ENCODE measurements around the gene DNAJB11. TPM values are rescaled to one million over a fixed set of nuclear protein-coding genes. Genes with fewer than 3 reads are reported as not detected.

Gene DNAJB11
- total and polyA plus RNA-seq, 2 donors = 42.8 to 49.1 TPM

DNA sequence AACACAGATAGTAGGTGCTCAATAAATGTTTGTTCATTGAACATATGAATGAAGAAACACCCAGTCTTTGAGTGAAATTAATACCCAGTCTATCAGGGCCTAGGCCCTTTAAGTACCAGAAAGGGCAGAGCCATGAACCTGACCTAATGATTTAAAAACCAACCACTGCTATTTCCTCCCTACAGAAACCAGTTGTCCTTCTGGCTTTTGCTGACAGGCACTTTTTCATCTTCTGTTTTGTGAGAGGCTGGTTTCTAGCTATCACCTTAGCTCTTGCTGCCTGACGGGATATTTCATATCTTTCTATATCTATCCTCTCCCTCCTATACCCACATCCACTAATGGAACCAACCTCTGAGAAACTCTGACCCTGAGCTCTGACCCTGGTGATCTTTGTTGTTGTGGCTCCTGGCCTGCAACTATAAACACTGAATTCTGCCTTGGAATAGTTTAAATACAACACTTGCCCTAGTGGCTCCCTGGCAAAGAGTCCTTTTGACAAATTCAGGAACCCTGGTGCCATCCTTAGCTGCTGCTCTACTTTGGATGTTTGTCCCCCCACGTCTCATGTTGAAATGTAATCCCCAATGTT, 38.2 kb downstream of the DNAJB11 start:
- no peak for DNase-seq (ENCODE audit: low read depth in 6 of 9, low spot score in 9 of 9)
- H3K27ac ChIP-seq (ENCODE audit: low read depth in 1 of 2, low read length in 1 of 2) = no peak overlapping the region
- no peaks in the 10 kb centered on the region for H3K36me3 ChIP-seq (ENCODE audit: control insufficient read depth in 2 of 2, insufficient read depth in 2 of 2, low read length in 1 of 2)
- H3K9me3 ChIP-seq (ENCODE audit: control insufficient read depth in 2 of 2, insufficient read depth in 1 of 2, low read length in 1 of 2) = no peaks in the 10 kb centered on the region
- H3K4me3 ChIP-seq (ENCODE audit: low read length in 2 of 2) = no peak overlapping the region
- no peaks in the 10 kb centered on the region for H3K4me1 ChIP-seq (ENCODE audit: control insufficient read depth in 2 of 2, insufficient read depth in 2 of 2, low read length in 2 of 2)
- WGBS = 94% methylated on average over 2 of the region's 2 CpGs
- peaks cover 0 to 10% of the 10 kb centered on the region in 2 donors for H3K27me3 ChIP-seq (ENCODE audit: control insufficient read depth in 2 of 2, insufficient read depth in 1 of 2, low read length in 1 of 2)

DNA sequence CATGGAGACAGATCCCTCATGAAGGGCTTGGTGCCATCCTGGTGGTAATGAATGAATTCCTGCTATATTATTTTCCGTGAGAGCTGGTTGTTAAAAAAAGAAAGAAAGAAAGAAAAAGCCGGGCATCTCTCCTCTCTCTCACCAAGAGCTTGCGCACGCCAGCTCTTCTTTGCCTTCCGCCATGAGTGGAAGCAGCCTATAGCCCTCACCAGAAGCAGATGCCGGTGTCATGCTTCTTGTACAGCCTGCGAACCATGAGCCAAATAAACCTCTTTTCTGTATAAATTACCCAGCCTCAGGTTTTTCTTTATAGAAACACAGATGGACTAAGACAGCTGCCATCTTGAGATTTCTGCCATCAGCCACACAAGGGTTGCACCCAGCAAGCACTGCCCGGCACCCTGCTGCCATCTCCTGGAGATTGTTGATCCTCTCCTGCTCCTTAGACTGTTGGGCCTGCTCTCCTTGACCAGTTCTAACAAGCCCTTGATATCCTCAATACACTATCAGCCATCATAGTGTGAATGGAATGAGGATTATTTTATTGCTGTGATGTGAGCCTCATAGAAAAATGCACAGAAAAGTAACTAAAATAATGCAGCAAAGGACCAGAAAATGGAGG, 38.8 kb downstream of the DNAJB11 start:
- Histone ChIP-seq H3K9me3 (ENCODE audit: control insufficient read depth in 2 of 2, insufficient read depth in 1 of 2, low read length in 1 of 2) (no peaks in the 10 kb centered on the region), H3K4me1 (ENCODE audit: control insufficient read depth in 2 of 2, insufficient read depth in 2 of 2, low read length in 2 of 2) (no peaks in the 10 kb centered on the region), H3K4me3 (ENCODE audit: low read length in 2 of 2) (no peak overlapping the region), H3K27ac (ENCODE audit: low read depth in 1 of 2, low read length in 1 of 2) (no peak overlapping the region), H3K36me3 (ENCODE audit: control insufficient read depth in 2 of 2, insufficient read depth in 2 of 2, low read length in 1 of 2) (no peaks in the 10 kb centered on the region), H3K27me3 (ENCODE audit: control insufficient read depth in 2 of 2, insufficient read depth in 1 of 2, low read length in 1 of 2) (peaks cover 0 to 14% of the 10 kb centered on the region in 2 donors)
- no peak for DNase-seq (ENCODE audit: low read depth in 6 of 9, low spot score in 9 of 9)
- over 99% methylated on average over 8 of the region's 8 CpGs for WGBS

DNA sequence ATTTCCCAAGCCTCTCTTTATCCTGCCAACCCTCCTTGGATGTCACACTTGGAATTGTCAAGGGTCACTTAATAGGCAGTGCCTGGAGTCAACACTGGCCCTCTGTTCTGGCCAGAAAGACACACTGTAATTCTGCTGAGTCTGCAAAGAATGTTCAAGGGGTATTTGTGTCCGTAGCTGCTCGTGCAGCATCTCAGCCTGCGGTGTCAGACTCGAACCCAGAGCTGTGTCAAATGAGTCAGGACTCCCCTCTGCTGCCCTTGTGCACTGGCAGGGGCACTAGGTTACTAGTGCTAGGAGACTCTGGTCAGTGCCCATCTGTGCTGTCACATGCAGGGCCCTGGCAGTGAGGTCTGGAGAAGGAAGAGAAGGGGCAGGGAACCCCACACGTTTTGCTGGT, 41.5 kb downstream of the DNAJB11 start:
- WGBS = 88% methylated on average over 5 of the region's 5 CpGs
- DNase-seq (ENCODE audit: low read depth in 6 of 9, low spot score in 9 of 9) = no peak

DNA sequence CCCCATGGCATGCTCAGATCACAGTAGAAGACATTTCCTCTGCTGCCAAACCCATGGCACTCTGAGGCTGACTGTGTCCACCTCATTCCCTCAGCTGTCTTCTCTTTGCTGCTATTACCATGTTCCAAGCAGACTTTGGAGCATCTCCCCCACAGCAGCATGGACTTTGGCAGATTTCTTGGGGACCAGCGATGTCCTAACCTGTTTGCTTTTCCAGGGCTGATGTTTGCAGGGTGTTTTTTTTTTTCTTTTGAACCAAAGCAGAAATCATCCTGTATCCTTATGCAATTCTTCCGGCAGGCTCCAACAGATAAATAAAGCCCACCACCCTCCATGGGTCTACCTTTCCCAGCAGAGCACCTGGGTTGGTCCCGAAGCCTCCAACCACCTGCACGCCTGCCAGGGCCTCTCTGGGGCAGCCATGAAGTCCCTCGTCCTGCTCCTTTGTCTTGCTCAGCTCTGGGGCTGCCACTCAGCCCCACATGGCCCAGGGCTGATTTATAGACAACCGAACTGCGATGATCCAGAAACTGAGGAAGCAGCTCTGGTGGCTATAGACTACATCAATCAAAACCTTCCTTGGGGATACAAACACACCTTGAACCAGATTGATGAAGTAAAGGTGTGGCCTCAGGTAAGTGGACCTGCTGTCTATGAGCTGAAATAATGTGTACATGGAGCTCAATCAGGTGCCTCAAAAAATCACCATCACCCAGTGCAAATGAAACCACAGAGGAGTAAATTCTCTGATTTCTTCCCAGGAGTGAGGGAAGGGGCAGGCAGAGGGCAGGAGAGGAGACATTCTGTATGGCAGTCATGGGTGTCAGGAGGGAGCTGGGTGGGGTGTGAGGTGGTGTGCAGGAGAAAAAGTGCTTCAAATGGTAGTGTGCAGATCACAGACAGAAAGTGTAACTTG, 42.5 kb downstream of the DNAJB11 start, which contains the start of gene AHSG:
TSS of gene AHSG (plus strand) at position 340 of the 916 bp plus-strand sequence. CDS start at position 422, 82 bp downstream.
- Histone ChIP-seq H3K4me3 (ENCODE audit: low read length in 2 of 2) (no peak within 1 kb of the TSS), H3K4me1 (ENCODE audit: control insufficient read depth in 2 of 2, insufficient read depth in 2 of 2, low read length in 2 of 2) (peaks cover 2 to 13% of the 10 kb centered on the region in 2 donors), H3K27ac (ENCODE audit: low read depth in 1 of 2, low read length in 1 of 2) (no peak within 1 kb of the TSS), H3K27me3 (ENCODE audit: control insufficient read depth in 2 of 2, insufficient read depth in 1 of 2, low read length in 1 of 2) (peaks cover 0 to 32% of the 10 kb centered on the region in 2 donors), H3K36me3 (ENCODE audit: control insufficient read depth in 2 of 2, insufficient read depth in 2 of 2, low read length in 1 of 2) (no peaks in the 10 kb centered on the region), H3K9me3 (ENCODE audit: control insufficient read depth in 2 of 2, insufficient read depth in 1 of 2, low read length in 1 of 2) (peaks cover 0 to 5% of the 10 kb centered on the region in 2 donors)
- no peak for DNase-seq (ENCODE audit: low read depth in 6 of 9, low spot score in 9 of 9)
- 96% methylated on average over 7 of the region's 7 CpGs for WGBS

More for the DNA sequence above, 41.5 kb downstream of the DNAJB11 start:
- Histone ChIP-seq H3K27me3 (ENCODE audit: control insufficient read depth in 2 of 2, insufficient read depth in 1 of 2, low read length in 1 of 2) (peaks cover 0 to 23% of the 10 kb centered on the region in 2 donors), H3K36me3 (ENCODE audit: control insufficient read depth in 2 of 2, insufficient read depth in 2 of 2, low read length in 1 of 2) (no peaks in the 10 kb centered on the region), H3K4me3 (ENCODE audit: low read length in 2 of 2) (no peak overlapping the region), H3K4me1 (ENCODE audit: control insufficient read depth in 2 of 2, insufficient read depth in 2 of 2, low read length in 2 of 2) (peaks cover 2 to 10% of the 10 kb centered on the region in 2 donors), H3K9me3 (ENCODE audit: control insufficient read depth in 2 of 2, insufficient read depth in 1 of 2, low read length in 1 of 2) (peaks cover 0 to 5% of the 10 kb centered on the region in 2 donors), H3K27ac (ENCODE audit: low read depth in 1 of 2, low read length in 1 of 2) (no peak overlapping the region)

DNA sequence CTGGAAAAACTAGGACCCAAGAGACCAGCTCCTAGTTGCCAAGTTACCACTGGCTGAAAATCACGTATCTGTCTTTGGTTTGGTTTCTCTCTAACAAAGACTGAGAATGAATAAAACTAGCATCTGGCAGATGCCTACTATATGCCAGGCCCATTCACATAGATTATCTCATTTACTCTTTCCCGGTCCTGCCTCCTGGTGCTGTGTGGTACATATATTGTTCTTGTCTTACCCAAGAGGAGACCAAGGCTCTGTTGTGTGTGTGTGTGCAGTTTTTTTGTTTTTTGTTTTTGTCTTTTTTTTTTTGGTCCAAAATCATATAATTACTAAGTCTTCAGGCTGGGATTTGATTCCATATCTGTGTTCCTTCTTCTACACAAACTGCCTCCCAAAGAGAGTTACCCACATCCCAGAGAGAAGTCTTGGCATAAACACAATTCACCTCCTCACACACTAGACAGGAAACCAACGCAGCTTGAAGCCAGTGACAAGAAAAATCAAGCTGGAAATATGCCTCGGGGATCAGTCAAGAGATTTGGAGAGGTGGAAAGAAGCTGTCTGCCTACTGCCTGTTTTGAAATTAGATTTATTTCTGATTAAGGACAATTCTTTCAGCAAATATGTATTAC, 43.2 kb downstream of the DNAJB11 start:
- WGBS = 62% methylated on average over 4 of the region's 4 CpGs
- DNase-seq (ENCODE audit: low read depth in 6 of 9, low spot score in 9 of 9) = no peak
- no peak overlapping the region for H3K4me3 ChIP-seq (ENCODE audit: low read length in 2 of 2)
- peaks cover 2 to 13% of the 10 kb centered on the region in 2 donors for H3K4me1 ChIP-seq (ENCODE audit: control insufficient read depth in 2 of 2, insufficient read depth in 2 of 2, low read length in 2 of 2)
- peaks cover 4 to 40% of the 10 kb centered on the region in 2 donors for H3K27me3 ChIP-seq (ENCODE audit: control insufficient read depth in 2 of 2, insufficient read depth in 1 of 2, low read length in 1 of 2)
- no peak overlapping the region for H3K27ac ChIP-seq (ENCODE audit: low read depth in 1 of 2, low read length in 1 of 2)
- H3K36me3 ChIP-seq (ENCODE audit: control insufficient read depth in 2 of 2, insufficient read depth in 2 of 2, low read length in 1 of 2) = no peaks in the 10 kb centered on the region
- H3K9me3 ChIP-seq (ENCODE audit: control insufficient read depth in 2 of 2, insufficient read depth in 1 of 2, low read length in 1 of 2) = peaks cover 0 to 5% of the 10 kb centered on the region in 2 donors

DNA sequence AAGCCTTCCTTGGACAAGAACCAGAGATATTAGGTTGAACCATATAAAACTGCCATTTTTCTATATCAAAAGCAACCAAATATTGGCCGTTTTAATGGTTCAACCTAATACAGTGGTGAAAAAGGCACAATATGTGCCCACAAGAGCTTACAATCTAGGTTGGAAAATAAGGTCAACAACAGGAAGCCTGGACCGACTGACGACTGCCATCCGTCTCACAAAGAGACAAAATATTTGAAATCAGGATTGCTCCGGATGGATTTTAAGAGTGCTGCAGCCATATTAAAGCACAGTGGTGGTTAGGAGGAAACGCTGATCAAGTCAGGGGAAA, 43.7 kb downstream of the DNAJB11 start:
- H3K27me3 ChIP-seq (ENCODE audit: control insufficient read depth in 2 of 2, insufficient read depth in 1 of 2, low read length in 1 of 2) = peaks cover 4 to 41% of the 10 kb centered on the region in 2 donors
- H3K27ac ChIP-seq (ENCODE audit: low read depth in 1 of 2, low read length in 1 of 2) = no peak overlapping the region
- H3K4me1 ChIP-seq (ENCODE audit: control insufficient read depth in 2 of 2, insufficient read depth in 2 of 2, low read length in 2 of 2) = peaks cover 2 to 13% of the 10 kb centered on the region in 2 donors
- WGBS = 40% methylated on average over 6 of the region's 6 CpGs
- DNase-seq (ENCODE audit: low read depth in 6 of 9, low spot score in 9 of 9) = no peak
- H3K4me3 ChIP-seq (ENCODE audit: low read length in 2 of 2) = no peak overlapping the region
- H3K9me3 ChIP-seq (ENCODE audit: control insufficient read depth in 2 of 2, insufficient read depth in 1 of 2, low read length in 1 of 2) = peaks cover 0 to 5% of the 10 kb centered on the region in 2 donors
- no peaks in the 10 kb centered on the region for H3K36me3 ChIP-seq (ENCODE audit: control insufficient read depth in 2 of 2, insufficient read depth in 2 of 2, low read length in 1 of 2)

DNA sequence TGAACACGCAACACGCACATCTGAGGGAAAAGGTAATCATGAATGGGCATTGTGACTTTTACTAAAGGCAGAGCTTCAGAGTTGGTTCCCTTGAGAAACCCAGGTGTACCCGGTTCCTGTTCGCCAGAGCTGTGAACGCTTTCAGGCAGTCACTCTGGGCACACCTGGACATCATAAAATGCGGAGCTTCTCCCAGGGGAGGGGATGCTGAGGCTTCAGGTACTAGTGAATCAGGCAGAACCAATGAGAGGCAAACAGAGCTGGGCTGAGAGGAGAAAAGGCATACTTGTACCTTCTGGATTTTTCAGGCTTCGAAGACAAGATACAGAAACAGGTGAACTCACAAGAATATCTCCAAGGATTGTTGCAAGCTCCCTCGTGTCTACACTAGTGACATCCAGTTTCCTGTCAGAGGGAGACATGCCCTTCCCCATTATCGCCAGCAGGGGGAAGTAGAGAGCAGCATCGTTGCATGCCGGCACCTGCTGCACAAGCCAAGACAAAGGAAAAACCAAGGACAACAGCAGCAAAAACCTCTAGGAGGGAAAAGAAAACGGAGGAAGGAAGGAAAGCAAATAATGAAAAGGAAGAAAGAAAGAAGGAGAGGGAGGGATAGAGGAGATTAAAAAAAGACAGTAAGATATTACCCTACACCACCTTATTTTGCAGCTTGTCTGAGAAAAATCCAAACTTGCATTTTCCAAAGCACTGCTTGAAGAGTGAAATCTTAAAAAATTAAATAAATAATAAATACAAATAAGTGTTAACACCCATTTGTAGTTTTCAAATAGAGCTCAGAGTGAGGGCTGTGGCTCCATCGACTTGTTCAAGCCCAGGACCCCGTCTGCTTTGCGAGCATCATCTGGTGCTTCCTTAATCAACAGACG, 44.3 kb downstream of the DNAJB11 start:
- Histone ChIP-seq H3K36me3 (ENCODE audit: control insufficient read depth in 2 of 2, insufficient read depth in 2 of 2, low read length in 1 of 2) (no peaks in the 10 kb centered on the region), H3K27me3 (ENCODE audit: control insufficient read depth in 2 of 2, insufficient read depth in 1 of 2, low read length in 1 of 2) (peaks cover 4 to 41% of the 10 kb centered on the region in 2 donors), H3K4me3 (ENCODE audit: low read length in 2 of 2) (no peak overlapping the region), H3K9me3 (ENCODE audit: control insufficient read depth in 2 of 2, insufficient read depth in 1 of 2, low read length in 1 of 2) (peaks cover 0 to 5% of the 10 kb centered on the region in 2 donors), H3K4me1 (ENCODE audit: control insufficient read depth in 2 of 2, insufficient read depth in 2 of 2, low read length in 2 of 2) (peaks cover 2 to 13% of the 10 kb centered on the region in 2 donors), H3K27ac (ENCODE audit: low read depth in 1 of 2, low read length in 1 of 2) (no peak overlapping the region)
- 33% methylated on average over 16 of the region's 16 CpGs for WGBS
- peak; percentile 54 to 88 (median 70) for DNase-seq (ENCODE audit: low read depth in 6 of 9, low spot score in 9 of 9)

GRCh38 chr3:186616299-186616617, 45.7 kb downstream of the DNAJB11 start:
- no peaks in the 10 kb centered on the region for H3K36me3 ChIP-seq (ENCODE audit: control insufficient read depth in 2 of 2, insufficient read depth in 2 of 2, low read length in 1 of 2)
- H3K9me3 ChIP-seq (ENCODE audit: control insufficient read depth in 2 of 2, insufficient read depth in 1 of 2, low read length in 1 of 2) = peaks cover 0 to 5% of the 10 kb centered on the region in 2 donors
- no peak for DNase-seq (ENCODE audit: low read depth in 6 of 9, low spot score in 9 of 9)
- 97% methylated on average over 8 of the region's 8 CpGs for WGBS
- H3K27me3 ChIP-seq (ENCODE audit: control insufficient read depth in 2 of 2, insufficient read depth in 1 of 2, low read length in 1 of 2) = peaks cover 4 to 44% of the 10 kb centered on the region in 2 donors
- no peak overlapping the region for H3K4me3 ChIP-seq (ENCODE audit: low read length in 2 of 2)
- H3K4me1 ChIP-seq (ENCODE audit: control insufficient read depth in 2 of 2, insufficient read depth in 2 of 2, low read length in 2 of 2) = peaks cover 2 to 13% of the 10 kb centered on the region in 2 donors
- H3K27ac ChIP-seq (ENCODE audit: low read depth in 1 of 2, low read length in 1 of 2) = no peak overlapping the region
